ENCODE results near the gene MMP25.
"Not testable (repeated sequence)": the region's sequence is repeated elsewhere in the genome, so short reads cannot be mapped to it uniquely, and the experiment has no call there.

The MMP25 gene

GRCh38 chr16:3062553-3062952, 16.2 kb downstream of the MMP25 start:
- H3K36me3 Mint-ChIP-seq (ENCODE audit: low read depth) = peaks cover 55% of the 10 kb centered on the region
- no peaks in the 10 kb centered on the region for H3K27me3 Mint-ChIP-seq (ENCODE audit: low read depth)
- peaks cover 13% of the 10 kb centered on the region for H3K9me3 Mint-ChIP-seq
- H3K27ac Mint-ChIP-seq = no peak overlapping the region
- H3K4me3 Mint-ChIP-seq = peak overlapping the region; percentile 69
- H3K4me1 Mint-ChIP-seq (ENCODE audit: low read depth) = peaks cover 47% of the 10 kb centered on the region

- peaks cover 13% of the 10 kb centered on the region for H3K9me3 Mint-ChIP-seq
- peaks cover 50% of the 10 kb centered on the region for H3K4me1 Mint-ChIP-seq (ENCODE audit: low read depth)
- peak overlapping the region; percentile 69 for H3K4me3 Mint-ChIP-seq
These were observed 17.4 kb downstream of the MMP25 start for GRCh38 chr16:3063625-3064386.

GRCh38 chr16:3065069-3065741, 18.8 kb downstream of the MMP25 start, which contains the start of gene IL32:
Gene IL32 (plus strand): TSS chr16:3065640. CDS start chr16:3065812, 172 bp downstream.
- Mint-ChIP-seq H3K4me1 (ENCODE audit: low read depth) (peaks cover 55% of the 10 kb centered on the region), H3K27me3 (ENCODE audit: low read depth) (no peaks in the 10 kb centered on the region), H3K27ac (peak within 1 kb of the TSS; percentile 98), H3K36me3 (ENCODE audit: low read depth) (peaks cover 71% of the 10 kb centered on the region), H3K9me3 (peaks cover 13% of the 10 kb centered on the region), H3K4me3 (peak within 1 kb of the TSS; percentile 100)

More at GRCh38 chr16:3063625-3064386, 17.4 kb downstream of the MMP25 start:
- Mint-ChIP-seq H3K27ac (peak overlapping the region; percentile 90), H3K27me3 (ENCODE audit: low read depth) (no peaks in the 10 kb centered on the region), H3K36me3 (ENCODE audit: low read depth) (peaks cover 64% of the 10 kb centered on the region)

GRCh38 chr16:3065742-3066439, 19.5 kb downstream of the MMP25 start:
- peak overlapping the region; percentile 100 for H3K4me3 Mint-ChIP-seq
- H3K27ac Mint-ChIP-seq = peak overlapping the region; percentile 98
- peaks cover 13% of the 10 kb centered on the region for H3K9me3 Mint-ChIP-seq
- H3K4me1 Mint-ChIP-seq (ENCODE audit: low read depth) = peaks cover 54% of the 10 kb centered on the region
- peaks cover 68% of the 10 kb centered on the region for H3K36me3 Mint-ChIP-seq (ENCODE audit: low read depth)
- H3K27me3 Mint-ChIP-seq (ENCODE audit: low read depth) = no peaks in the 10 kb centered on the region

GRCh38 chr16:3066440-3066748, 20.0 kb downstream of the MMP25 start:
- peak overlapping the region; percentile 98 for H3K27ac Mint-ChIP-seq
- no peaks in the 10 kb centered on the region for H3K27me3 Mint-ChIP-seq (ENCODE audit: low read depth)
- H3K4me1 Mint-ChIP-seq (ENCODE audit: low read depth) = peaks cover 57% of the 10 kb centered on the region
- peak overlapping the region; percentile 100 for H3K4me3 Mint-ChIP-seq
- peaks cover 67% of the 10 kb centered on the region for H3K36me3 Mint-ChIP-seq (ENCODE audit: low read depth)
- H3K9me3 Mint-ChIP-seq = peaks cover 13% of the 10 kb centered on the region

GRCh38 chr16:3068487-3068886, 22.1 kb downstream of the MMP25 start:
- Mint-ChIP-seq H3K27me3 (ENCODE audit: low read depth) (no peaks in the 10 kb centered on the region), H3K4me1 (ENCODE audit: low read depth) (peaks cover 55% of the 10 kb centered on the region), H3K36me3 (ENCODE audit: low read depth) (peaks cover 55% of the 10 kb centered on the region), H3K27ac (peak overlapping the region; percentile 96), H3K9me3 (peaks cover 4% of the 10 kb centered on the region), H3K4me3 (peak overlapping the region; percentile 97)

GRCh38 chr16:3069146-3069545, 22.8 kb downstream of the MMP25 start:
- Mint-ChIP-seq H3K27ac (peak overlapping the region; percentile 86), H3K4me3 (peak overlapping the region; percentile 73), H3K4me1 (ENCODE audit: low read depth) (peaks cover 57% of the 10 kb centered on the region), H3K36me3 (ENCODE audit: low read depth) (peaks cover 54% of the 10 kb centered on the region)
- not testable (repeated sequence) for H3K9me3 Mint-ChIP-seq; H3K27me3 Mint-ChIP-seq (ENCODE audit: low read depth)

GRCh38 chr16:3070608-3071111, 24.3 kb downstream of the MMP25 start:
- Mint-ChIP-seq H3K9me3 (no peaks in the 10 kb centered on the region), H3K36me3 (ENCODE audit: low read depth) (peaks cover 48% of the 10 kb centered on the region), H3K27me3 (ENCODE audit: low read depth) (no peaks in the 10 kb centered on the region), H3K27ac (peak overlapping the region; percentile 86), H3K4me3 (peak overlapping the region; percentile 17), H3K4me1 (ENCODE audit: low read depth) (peaks cover 58% of the 10 kb centered on the region)

- H3K4me3 Mint-ChIP-seq = peak overlapping the region; percentile 46
- H3K4me1 Mint-ChIP-seq (ENCODE audit: low read depth) = peaks cover 63% of the 10 kb centered on the region
- H3K27ac Mint-ChIP-seq = peak overlapping the region; percentile 86
- H3K27me3 Mint-ChIP-seq (ENCODE audit: low read depth) = no peaks in the 10 kb centered on the region
- no peaks in the 10 kb centered on the region for H3K9me3 Mint-ChIP-seq
- peaks cover 39% of the 10 kb centered on the region for H3K36me3 Mint-ChIP-seq (ENCODE audit: low read depth)
These were observed 25.3 kb downstream of the MMP25 start for GRCh38 chr16:3071655-3072054.

GRCh38 chr16:3072148-3072547, 25.8 kb downstream of the MMP25 start:
- Mint-ChIP-seq H3K4me1 (ENCODE audit: low read depth) (peaks cover 68% of the 10 kb centered on the region), H3K27ac (peak overlapping the region; percentile 86), H3K4me3 (peak overlapping the region; percentile 46), H3K36me3 (ENCODE audit: low read depth) (peaks cover 36% of the 10 kb centered on the region)
- not testable (repeated sequence) for H3K27me3 Mint-ChIP-seq (ENCODE audit: low read depth); H3K9me3 Mint-ChIP-seq

GRCh38 chr16:3072576-3073263, 26.4 kb downstream of the MMP25 start:
- H3K4me3 Mint-ChIP-seq = peak overlapping the region; percentile 71
- H3K27me3 Mint-ChIP-seq (ENCODE audit: low read depth); H3K9me3 Mint-ChIP-seq: not testable (repeated sequence)
- H3K27ac Mint-ChIP-seq = peak overlapping the region; percentile 94
- H3K4me1 Mint-ChIP-seq (ENCODE audit: low read depth) = peaks cover 70% of the 10 kb centered on the region
- peaks cover 34% of the 10 kb centered on the region for H3K36me3 Mint-ChIP-seq (ENCODE audit: low read depth)

GRCh38 chr16:3073448-3073847, 27.1 kb downstream of the MMP25 start:
- Mint-ChIP-seq H3K9me3 (no peaks in the 10 kb centered on the region), H3K36me3 (ENCODE audit: low read depth) (peaks cover 34% of the 10 kb centered on the region), H3K4me3 (peak overlapping the region; percentile 71), H3K4me1 (ENCODE audit: low read depth) (peaks cover 74% of the 10 kb centered on the region), H3K27me3 (ENCODE audit: low read depth) (no peaks in the 10 kb centered on the region), H3K27ac (peak overlapping the region; percentile 94)

- peak overlapping the region; percentile 94 for H3K27ac Mint-ChIP-seq
- no peaks in the 10 kb centered on the region for H3K27me3 Mint-ChIP-seq (ENCODE audit: low read depth)
- peak overlapping the region; percentile 71 for H3K4me3 Mint-ChIP-seq
- H3K36me3 Mint-ChIP-seq (ENCODE audit: low read depth) = peaks cover 33% of the 10 kb centered on the region
- peaks cover 77% of the 10 kb centered on the region for H3K4me1 Mint-ChIP-seq (ENCODE audit: low read depth)
- H3K9me3 Mint-ChIP-seq = peaks cover 4% of the 10 kb centered on the region
These were observed 28.6 kb downstream of the MMP25 start for GRCh38 chr16:3074860-3075522.

GRCh38 chr16:3075523-3075915, 29.2 kb downstream of the MMP25 start:
- Mint-ChIP-seq H3K36me3 (ENCODE audit: low read depth) (peaks cover 30% of the 10 kb centered on the region), H3K4me3 (peak overlapping the region; percentile 71), H3K4me1 (ENCODE audit: low read depth) (peaks cover 78% of the 10 kb centered on the region), H3K9me3 (peaks cover 6% of the 10 kb centered on the region), H3K27me3 (ENCODE audit: low read depth) (no peaks in the 10 kb centered on the region), H3K27ac (peak overlapping the region; percentile 94)
